Activated CD4-positive, CD25-positive, alpha-beta regulatory T cell treated with anti-CD3 and anti-CD28 coated beads, Interleukin-2, amount 50 U/mL, for 16 hours (primary cell): ENCODE results near the gene SNAP25.
A peak's percentile ranks its signal among the peaks of the same experiment; 100 is the strongest.

Experiments
- DNase-seq: peaks from one replicate; pipeline ENCODE4 v3.0.0-alpha.2; 2020; ENCODE audit warnings: low read depth, low spot score

SNAP25 gene

DNA sequence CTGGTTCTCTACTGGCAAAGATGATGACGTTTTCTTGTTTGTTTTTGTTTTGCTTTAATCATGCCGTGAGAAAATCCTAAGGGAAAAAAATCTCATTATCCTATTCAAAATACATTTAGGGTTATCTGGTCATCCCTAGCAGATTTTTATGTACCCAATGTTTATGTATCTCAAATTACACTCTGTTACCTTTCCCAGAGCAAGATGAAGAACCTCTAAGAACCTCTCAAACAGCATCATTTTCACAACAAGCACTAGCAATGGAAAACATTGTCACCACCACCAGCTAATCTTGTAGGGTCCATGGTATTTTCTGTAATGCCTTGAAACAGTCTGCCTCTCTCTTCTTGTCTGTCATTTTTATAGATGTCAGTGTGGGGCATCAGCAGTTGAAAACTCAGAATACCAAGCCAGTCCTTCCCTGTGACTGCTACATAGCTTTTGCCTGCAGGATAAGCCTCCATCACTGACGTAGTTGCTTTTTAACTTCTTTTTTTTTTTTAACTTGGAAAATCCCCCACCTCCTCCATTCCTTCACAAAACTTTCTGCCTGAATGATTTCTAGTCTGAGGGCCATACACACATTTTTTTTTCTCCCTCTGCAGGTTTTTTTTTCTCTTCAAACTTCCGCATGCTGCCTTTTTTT, 2.4 kb upstream of the SNAP25 start:
- no peak for DNase-seq

DNA sequence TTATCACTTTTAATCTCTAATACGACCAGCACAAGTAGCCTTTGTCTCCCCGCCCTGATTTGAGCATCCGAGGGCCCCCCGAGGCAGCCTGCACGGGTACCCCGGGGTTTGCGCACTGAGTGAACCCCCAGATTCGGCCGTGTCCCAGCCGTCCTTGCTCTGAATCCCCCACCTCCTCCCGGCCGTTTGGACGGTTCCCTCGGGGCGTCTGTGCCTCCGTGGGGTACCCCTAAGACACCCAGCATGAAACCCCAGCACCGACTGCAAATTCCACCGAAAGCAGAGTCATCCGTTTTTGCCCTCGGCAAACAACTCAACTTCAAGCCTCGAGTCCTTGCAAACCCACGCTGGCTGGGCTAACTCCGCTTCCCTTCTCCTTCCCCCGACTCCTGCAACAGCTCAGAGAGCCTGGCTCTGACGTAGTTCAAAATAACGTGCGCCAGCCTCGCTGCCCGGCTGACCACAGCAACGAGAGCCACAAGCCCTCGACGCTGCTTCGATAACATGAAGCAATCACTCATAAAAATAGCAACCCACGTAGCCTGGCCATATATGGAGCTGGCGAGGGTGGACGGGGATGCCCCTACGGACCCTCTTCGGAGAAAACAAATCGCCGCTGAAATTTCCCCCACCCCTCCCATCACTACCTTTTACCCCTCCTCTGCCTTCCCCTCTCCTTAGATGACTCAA, 764 bp upstream of the SNAP25 start:
- no peak for DNase-seq

DNA sequence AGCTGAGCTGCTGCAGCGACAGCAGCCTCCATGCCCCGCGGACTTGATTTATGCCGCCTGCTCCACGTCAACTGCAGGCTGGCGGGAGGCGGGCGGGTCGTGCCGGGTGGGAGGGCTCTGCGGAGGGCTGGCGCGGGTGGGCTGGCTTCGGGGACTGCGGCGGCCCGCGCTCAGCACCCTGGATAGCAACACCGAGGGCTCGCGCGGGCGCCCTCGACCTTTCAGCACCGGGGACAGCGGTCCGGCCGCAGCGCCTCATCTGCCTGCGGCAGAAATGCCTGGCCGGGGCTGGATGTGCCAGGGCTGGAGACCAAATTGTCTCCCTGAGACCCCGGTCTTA, 792 bp downstream of the SNAP25 start:
- DNase-seq, result peak; percentile 5

- DNase-seq, result no peak
Observed at GRCh38 chr20:10219993-10220750, 1.5 kb downstream of the SNAP25 start.

DNA sequence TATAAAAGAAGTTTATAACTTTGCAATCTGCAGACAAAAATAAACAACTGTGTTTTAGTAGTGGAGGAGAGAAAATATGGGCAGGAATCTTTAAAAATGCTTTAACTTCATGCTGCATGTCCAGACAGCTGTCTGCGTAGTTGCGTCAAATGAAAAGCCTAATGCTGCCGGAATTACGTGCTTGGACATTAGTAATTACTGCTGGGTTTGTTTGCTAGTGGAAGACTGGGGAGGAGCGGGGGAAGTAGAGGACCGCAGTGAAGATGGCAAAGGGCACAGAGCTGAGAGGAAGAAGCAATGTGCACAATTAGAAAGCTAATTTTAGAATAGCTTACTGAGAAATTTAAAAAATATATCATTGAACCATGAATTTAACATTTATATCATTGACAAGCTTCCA, 2.4 kb downstream of the SNAP25 start:
- DNase-seq, result no peak

DNA sequence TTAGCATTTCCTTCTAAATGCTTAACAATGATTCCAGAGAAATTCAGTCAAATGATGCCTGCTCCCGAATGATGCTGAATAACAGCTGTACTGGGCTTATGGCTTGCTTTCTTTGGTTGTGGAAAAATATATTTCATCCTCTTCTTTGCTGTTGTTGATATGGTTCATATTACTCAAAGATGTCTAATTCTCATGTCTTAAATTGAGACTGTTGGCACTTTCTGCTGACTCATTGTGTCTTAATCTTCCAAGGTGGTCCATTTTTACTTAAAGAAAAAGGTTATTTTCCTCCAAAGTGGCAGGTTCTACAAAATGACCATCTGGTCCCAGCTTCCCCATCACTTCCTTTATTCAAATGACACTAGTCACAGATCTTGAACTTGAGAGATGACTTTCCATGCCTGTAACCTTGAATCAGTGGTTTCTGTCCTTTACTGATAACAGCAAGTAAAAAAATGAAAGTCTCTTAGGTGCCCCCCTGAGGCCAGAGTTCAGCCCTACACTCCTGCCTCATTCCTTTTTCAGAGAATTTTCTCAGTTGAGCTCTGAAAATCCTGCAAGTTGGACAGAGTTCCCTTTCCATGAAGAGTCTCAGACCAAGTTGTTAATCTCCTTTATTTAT, 6.9 kb downstream of the SNAP25 start:
- no peak for DNase-seq

- DNase-seq, result no peak
Observed at GRCh38 chr20:10228330-10228729, 9.7 kb downstream of the SNAP25 start.

- DNase-seq, result no peak
Observed at GRCh38 chr20:10231290-10231689, 12.7 kb downstream of the SNAP25 start.

- no peak for DNase-seq
Observed at GRCh38 chr20:10236540-10237533, 18.2 kb downstream of the SNAP25 start.

DNA sequence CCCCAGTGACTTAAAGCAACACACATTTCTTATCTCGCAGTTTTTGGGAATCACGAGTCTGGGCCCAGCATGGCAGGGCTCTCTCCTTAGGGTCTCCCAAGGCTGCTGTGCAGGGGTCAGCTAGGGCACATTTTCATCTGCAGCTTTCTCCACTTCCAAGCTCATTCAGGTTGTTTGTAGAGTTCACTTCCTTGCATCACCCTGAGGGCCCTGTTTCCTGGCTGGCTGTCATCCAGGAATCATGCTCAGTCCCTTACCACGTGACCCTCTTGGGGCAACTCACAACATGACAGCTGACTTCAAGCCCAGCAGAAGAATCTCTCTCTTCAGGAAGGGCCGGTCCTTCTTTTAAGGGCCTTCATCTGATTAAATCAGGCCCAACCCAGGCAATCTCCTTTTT, 21.3 kb downstream of the SNAP25 start:
- no peak for DNase-seq

DNA sequence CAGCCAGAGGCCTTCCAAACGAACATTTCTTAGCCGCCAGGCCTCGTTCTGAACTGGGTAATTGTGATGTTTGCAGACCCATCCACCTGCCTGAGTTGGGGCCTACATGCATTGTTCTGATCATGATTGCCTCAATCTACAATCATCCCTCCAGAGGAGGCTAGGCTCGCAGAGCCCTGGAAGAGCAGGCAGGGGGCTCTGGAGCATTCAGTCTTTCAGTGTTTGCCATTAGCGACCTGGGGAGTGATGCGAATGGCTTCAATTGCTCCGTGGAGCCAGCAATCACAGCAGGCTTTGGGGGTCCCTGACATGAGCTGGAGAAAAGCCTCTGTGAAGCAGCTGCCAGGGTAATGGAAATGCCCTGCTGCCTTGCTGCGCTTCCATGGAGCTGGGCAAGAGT, 22.0 kb downstream of the SNAP25 start:
- no peak for DNase-seq

DNA sequence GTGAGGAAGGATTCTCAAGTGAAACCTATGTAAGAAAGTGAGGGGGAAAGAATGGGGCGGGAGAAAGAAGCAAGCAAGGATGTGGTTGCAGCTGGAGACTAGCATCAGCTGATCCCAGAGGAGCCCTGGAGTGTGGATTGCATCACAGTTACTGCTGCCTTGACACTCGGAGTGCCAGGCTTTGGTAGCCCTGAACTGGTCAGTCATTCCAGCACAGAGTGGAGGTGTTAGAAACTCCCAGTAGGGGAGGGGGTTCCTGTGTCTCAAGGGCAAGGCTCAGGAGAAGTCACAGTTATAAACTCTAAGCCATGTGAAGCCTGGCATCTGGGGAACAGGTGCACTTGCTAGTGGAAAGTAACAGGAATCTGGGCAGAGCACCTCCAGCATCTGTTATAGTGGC, 23.5 kb downstream of the SNAP25 start:
- DNase-seq, result no peak

- DNase-seq, result no peak
Observed at GRCh38 chr20:10247440-10247839, 28.8 kb downstream of the SNAP25 start.

DNA sequence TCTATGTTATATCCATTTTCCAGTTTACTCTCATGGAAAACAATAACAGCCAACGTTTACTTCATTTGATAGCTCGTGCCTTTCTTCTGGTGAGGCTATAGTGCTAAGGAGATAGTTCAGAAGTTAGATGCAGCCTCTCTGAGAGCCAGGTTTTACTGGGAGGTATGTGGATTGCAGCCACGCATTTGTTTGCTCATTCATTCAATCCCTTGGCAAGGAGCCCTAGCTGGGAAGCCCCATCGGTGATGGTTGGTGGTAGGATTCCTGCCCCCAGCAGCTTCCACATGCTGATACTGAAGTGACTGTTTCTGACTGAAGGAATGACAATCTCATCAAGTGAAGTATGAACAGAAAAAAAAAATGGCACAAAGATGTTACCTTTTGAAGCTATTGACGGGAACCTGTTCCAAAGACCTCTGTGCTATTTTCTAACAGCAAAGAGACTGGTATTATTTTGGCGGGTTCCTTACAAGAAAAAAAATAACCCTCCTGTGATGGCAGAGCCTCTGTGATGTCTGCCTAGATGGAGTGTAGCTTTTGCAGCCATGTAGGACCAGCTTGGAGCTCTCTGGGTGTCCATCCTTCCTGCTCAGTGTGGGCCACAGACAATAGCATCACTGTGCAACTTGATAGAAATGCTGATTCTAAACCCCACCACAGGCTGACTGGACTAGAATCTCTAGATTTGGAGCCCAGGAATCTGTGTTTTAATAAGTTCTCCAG, 30.6 kb downstream of the SNAP25 start:
- no peak for DNase-seq

- no peak for DNase-seq
Observed at GRCh38 chr20:10249822-10250221, 31.2 kb downstream of the SNAP25 start.

GRCh38 chr20:10250902-10251301, 32.3 kb downstream of the SNAP25 start:
- DNase-seq, result no peak

DNA sequence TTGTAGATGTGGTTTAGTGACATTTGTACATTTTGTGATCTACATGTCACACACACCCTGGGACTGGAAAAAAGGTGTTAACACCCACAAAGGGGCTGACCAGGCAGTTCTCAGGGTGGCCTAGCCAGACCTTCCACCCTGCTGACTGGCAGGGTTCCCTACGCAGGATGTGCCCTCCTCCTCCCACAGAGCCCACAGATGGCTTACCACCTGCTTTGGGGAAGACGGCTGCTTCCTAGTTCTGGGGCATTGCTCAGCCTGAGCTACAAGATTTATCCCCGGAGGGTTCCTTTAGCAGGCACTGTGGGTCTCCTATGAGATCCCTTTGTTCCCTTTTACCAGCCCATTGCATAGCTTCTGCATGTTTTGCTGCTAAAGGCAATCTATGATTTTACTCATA, 35.1 kb downstream of the SNAP25 start:
- no peak for DNase-seq

GRCh38 chr20:10255846-10256245, 37.2 kb downstream of the SNAP25 start:
- DNase-seq, result no peak

DNA sequence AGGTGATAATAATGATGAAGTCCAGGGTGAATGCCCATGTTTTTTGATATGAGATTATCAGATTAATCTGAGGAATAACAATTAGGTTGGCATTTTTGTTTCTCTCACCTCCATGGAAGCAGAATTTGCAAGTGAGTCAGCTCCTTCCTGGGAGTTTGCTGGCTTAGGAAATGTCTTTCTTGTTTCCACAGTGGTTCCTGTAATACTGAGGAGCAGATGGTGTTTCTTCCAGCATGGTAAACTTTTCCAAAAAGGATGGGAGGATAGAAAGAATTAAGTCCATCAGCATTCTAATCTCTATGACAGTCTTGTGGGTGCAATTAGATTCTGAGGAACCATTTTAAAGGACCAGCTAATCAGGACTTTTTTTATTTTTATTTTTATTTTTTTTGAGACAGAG, 40.5 kb downstream of the SNAP25 start:
- DNase-seq, result no peak

- DNase-seq, result no peak
Observed at GRCh38 chr20:10260316-10260715, 41.7 kb downstream of the SNAP25 start.

DNA sequence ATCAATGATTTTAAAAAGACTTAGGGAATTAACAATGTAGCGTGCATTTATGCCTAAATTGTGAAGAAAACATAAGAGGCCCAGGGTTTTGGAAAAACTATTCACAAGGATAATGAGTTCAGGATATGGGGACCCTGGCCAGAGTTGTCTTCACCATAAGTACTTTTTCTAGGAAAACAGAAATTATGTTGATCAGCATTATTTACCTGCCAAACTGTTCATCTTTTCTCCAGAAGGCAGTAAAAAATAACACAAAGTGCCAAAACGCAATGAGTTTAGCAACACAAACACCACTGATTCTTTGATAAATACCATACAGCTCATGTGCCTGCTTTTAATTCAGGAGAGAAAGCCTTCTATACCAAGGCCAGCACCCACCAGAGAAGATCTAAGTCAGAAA, 43.1 kb downstream of the SNAP25 start:
- no peak for DNase-seq
